Thyroid gland (tissue), 4 donors: ENCODE measurements around the gene NPHP4.

ENCODE experiments used
- POLR2A ChIP-seq, 2 donors: fragments of 450-650 bp; IDR thresholded peaks; one replicate each; pipeline ENCODE4 v1.6.1; 2017; ENCODE audit warnings: antibody characterized with exemption in 2 of 2, mild to moderate bottlenecking in 2 of 2, moderate library complexity in 1 of 2
- TF ChIP-seq, protein P1 (sequence below), 6 experiments: fragments of 200-600 bp in 3 of 6; fragments of 450-650 bp in 3 of 6; sonication (generic) in 3 of 6; IDR thresholded peaks; one replicate each; pipeline ENCODE4 v1.5.1; 2016 to 2019; ENCODE audit warnings: antibody characterized with exemption in 6 of 6, mild to moderate bottlenecking in 2 of 6, inconsistent platforms in 1 of 6, moderate library complexity in 1 of 6

DNA sequence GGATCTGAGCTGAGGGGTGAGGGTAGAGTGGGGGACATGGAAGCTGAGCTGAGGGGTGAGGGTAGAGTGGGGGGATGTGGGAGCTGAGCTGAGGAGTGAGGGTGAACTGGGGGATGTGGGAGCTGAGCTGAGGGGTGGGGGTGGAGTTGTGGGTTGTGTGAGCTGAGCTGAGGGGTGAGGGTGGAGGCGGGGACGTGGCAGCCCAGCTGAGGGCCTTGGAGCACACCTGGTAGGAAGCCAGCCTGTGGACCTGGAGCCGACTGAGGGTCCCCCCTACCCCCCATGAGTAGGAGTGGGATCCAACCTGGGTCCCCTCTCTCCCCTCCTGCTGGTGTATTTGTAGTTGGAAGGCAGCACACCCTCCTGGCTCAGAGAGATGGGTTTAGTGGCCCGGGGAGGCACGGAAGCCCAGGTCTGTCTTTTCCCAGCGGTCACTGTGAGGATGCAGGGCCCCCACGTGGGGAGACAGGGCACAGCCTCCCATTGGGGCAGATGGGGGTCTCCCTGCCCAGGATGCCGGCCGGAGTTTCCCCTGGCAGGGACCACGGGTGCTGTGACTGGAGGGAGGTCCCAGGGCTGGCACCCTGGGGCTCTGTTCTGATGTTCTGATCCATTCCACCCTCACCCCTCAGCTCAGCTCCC lies 13.2 kb upstream of the NPHP4 start:
- TF ChIP-seq POLR2A (IDR thresholded peaks at IDR 0.05): no peak
- TF ChIP-seq, protein P1, sequence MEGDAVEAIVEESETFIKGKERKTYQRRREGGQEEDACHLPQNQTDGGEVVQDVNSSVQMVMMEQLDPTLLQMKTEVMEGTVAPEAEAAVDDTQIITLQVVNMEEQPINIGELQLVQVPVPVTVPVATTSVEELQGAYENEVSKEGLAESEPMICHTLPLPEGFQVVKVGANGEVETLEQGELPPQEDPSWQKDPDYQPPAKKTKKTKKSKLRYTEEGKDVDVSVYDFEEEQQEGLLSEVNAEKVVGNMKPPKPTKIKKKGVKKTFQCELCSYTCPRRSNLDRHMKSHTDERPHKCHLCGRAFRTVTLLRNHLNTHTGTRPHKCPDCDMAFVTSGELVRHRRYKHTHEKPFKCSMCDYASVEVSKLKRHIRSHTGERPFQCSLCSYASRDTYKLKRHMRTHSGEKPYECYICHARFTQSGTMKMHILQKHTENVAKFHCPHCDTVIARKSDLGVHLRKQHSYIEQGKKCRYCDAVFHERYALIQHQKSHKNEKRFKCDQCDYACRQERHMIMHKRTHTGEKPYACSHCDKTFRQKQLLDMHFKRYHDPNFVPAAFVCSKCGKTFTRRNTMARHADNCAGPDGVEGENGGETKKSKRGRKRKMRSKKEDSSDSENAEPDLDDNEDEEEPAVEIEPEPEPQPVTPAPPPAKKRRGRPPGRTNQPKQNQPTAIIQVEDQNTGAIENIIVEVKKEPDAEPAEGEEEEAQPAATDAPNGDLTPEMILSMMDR (IDR thresholded peaks at IDR 0.05): no peak
